HepG2 (cell line): ENCODE results near the gene MARCHF9. TPM values are rescaled to one million over a fixed set of nuclear protein-coding genes. Genes with fewer than 3 reads are reported as not detected.

Experiments used
- AHR ChIP-seq: IDR thresholded peaks from 2 replicates; pipeline ENCODE4 v1.6.1; 2018; ENCODE audit warnings: missing genetic modification reagents, missing compliant biosample characterization
- CREB1 ChIP-seq, 2 experiments: fragments of 450-650 bp in 1 of 2; IDR thresholded peaks; 2 replicates each; pipeline ENCODE4 v1.6.1; 2016 to 2017; ENCODE audit warnings: control low read depth in 1 of 2, mild to moderate bottlenecking in 1 of 2, missing compliant biosample characterization in 1 of 2, missing genetic modification characterization in 1 of 2
- FOXM1 ChIP-seq: sonication (generic); formaldehyde crosslinking; IDR thresholded peaks from 2 replicates; pipeline ENCODE4 v1.5.0; 2020; ENCODE audit warnings: missing genetic modification reagents
- GATA4 ChIP-seq: sonication (generic); IDR thresholded peaks from 2 replicates; pipeline ENCODE4 v1.6.1; 2016; ENCODE audit warnings: antibody characterized with exemption, low read depth, borderline replicate concordance
- MBNL3 ChIP-seq: fragments of 250-450 bp; sonication (Bioruptor Pico); conservative IDR thresholded peaks from 2 replicates; pipeline ENCODE4 v1.8.0; 2022; ENCODE audit warnings: mild to moderate bottlenecking, inconsistent platforms
- RAD51 ChIP-seq: fragments of 450-650 bp; IDR thresholded peaks from 2 replicates; pipeline ENCODE4 v1.6.1; 2016; ENCODE audit warnings: borderline replicate concordance
- SIN3A ChIP-seq: IDR thresholded peaks from 2 replicates; pipeline ENCODE4 v1.6.1; 2011; ENCODE audit warnings: low read depth, mild to moderate bottlenecking, control low read depth, low read length, borderline replicate concordance
- SIN3B ChIP-seq: fragments of 150-350 bp; IDR thresholded peaks from 2 replicates; pipeline ENCODE4 v1.6.1; 2014; ENCODE audit warnings: low read length
- STAT5B ChIP-seq: sonication (generic); formaldehyde crosslinking; IDR thresholded peaks from 2 replicates; pipeline ENCODE4 v1.4.0; 2020; ENCODE audit warnings: missing genetic modification reagents
- TCF7 ChIP-seq: sonication (generic); IDR thresholded peaks from 2 replicates; pipeline ENCODE4 v1.6.1; 2016; ENCODE audit warnings: antibody characterized with exemption, low read depth
- TCF7L2 ChIP-seq: IDR thresholded peaks from 2 replicates; pipeline ENCODE4 v1.6.1; 2011; ENCODE audit warnings: mild to moderate bottlenecking, low read depth, low read length, moderate library complexity
- THAP11 ChIP-seq: IDR thresholded peaks from 2 replicates; pipeline ENCODE4 v1.6.1; 2016; ENCODE audit warnings: missing biosample characterization, missing genetic modification reagents
- ZMYM4 ChIP-seq: sonication (generic); formaldehyde crosslinking; IDR thresholded peaks from 2 replicates; pipeline ENCODE4 v1.8.1; 2023; ENCODE audit warnings: mild to moderate bottlenecking, missing genetic modification reagents
- ZSCAN9 ChIP-seq: IDR thresholded peaks from 2 replicates; pipeline ENCODE4 v1.6.1; 2016; ENCODE audit warnings: borderline replicate concordance
- polyA plus RNA-seq, 8 experiments: library from polyadenylated mRNA; depleted of rRNA in 3 of 8; stranded (reverse) in 7 of 8; unstranded in 1 of 8; fragments of >200 nt; fragmentation: Illumina TruSeq in 4 of 8; extraction: Trizol in 4 of 8; gene quantifications; 2 replicates each; pipeline versions ENCODE4 v1.2.1 to v1.2.3, GENCODE V29; 2011 to 2016; ENCODE audit warnings: low read depth in 4 of 8, missing spikeins in 1 of 8, mixed read lengths in 1 of 8; ENCODE audit not compliant: insufficient read depth in 1 of 8
- total RNA-seq, 5 experiments: library from RNA; depleted of rRNA; stranded (reverse); fragments of >200 nt; fragmentation: Illumina TruSeq; extraction: Trizol; gene quantifications; 2 replicates each; pipeline ENCODE4 v1.2.3, GENCODE V29; 2016; ENCODE audit warnings: low read depth in 1 of 5
- TF ChIP-seq, protein P1 (sequence below): sonication (generic); formaldehyde crosslinking; IDR thresholded peaks from 2 replicates; pipeline ENCODE4 v1.4.0; 2020; ENCODE audit warnings: missing genetic modification reagents
- TF ChIP-seq, protein P2 (sequence below): sonication (generic); formaldehyde crosslinking; IDR thresholded peaks from 2 replicates; pipeline ENCODE4 v1.5.0; 2020; ENCODE audit warnings: mild to moderate bottlenecking, missing genetic modification reagents, moderate library complexity
- TF ChIP-seq, protein P3 (sequence below): sonication (generic); formaldehyde crosslinking; IDR thresholded peaks from 2 replicates; pipeline ENCODE4 v1.4.0; 2020; ENCODE audit warnings: missing genetic modification reagents, borderline replicate concordance
- TF ChIP-seq, protein P4 (sequence below): sonication (generic); formaldehyde crosslinking; IDR thresholded peaks from 2 replicates; pipeline ENCODE4 v1.8.0; 2023; ENCODE audit warnings: mild to moderate bottlenecking, missing genetic modification reagents
- TF ChIP-seq, protein P5 (sequence below): sonication (generic); formaldehyde crosslinking; IDR thresholded peaks from 2 replicates; pipeline ENCODE4 v1.4.0; 2020; ENCODE audit warnings: missing genetic modification reagents, borderline replicate concordance

The MARCHF9 gene
- total and polyA plus RNA-seq, 2 of the 13 experiments (the other 11 are each of a cell fraction or from before 2014, with no cell fraction given), result 5.7 to 9.6 TPM

DNA sequence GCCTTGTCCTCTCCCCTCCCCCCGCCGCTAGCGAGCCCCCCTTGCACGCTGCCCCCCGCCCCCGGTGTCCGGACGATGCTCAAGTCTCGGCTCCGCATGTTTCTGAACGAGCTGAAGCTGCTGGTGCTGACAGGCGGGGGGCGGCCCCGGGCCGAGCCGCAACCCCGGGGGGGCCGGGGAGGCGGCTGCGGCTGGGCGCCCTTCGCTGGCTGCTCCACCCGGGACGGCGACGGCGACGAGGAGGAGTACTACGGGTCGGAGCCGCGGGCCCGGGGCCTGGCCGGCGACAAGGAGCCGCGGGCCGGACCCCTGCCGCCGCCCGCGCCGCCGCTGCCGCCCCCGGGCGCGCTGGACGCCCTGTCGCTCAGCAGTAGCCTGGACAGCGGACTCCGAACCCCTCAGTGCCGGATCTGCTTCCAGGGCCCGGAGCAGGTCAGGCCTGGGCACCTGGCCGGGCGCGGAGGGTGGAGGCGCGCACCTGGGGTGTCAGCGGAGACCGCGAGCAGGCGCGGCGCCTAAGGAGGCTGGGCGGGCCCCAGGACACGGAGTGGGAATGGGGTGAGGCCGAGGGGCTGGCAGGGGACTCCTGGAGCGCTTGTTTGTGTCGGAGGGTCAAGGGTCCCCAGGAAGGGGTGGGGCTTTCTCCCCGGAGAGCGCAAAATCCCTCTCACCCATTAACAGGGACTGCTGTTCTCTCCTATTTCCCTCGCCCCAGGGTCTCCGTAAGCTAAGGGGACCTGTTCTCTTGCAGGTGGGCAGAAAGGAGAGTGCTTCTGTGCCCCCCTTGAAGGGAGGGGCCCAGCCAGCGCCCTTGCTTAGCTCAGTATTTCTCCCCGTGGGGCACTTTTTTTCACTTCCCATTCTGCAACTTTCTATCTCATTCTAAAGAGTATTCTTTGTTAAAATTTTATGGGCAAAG is 810 bp downstream of the MARCHF9 start (continued):
- TF ChIP-seq, protein P1, sequence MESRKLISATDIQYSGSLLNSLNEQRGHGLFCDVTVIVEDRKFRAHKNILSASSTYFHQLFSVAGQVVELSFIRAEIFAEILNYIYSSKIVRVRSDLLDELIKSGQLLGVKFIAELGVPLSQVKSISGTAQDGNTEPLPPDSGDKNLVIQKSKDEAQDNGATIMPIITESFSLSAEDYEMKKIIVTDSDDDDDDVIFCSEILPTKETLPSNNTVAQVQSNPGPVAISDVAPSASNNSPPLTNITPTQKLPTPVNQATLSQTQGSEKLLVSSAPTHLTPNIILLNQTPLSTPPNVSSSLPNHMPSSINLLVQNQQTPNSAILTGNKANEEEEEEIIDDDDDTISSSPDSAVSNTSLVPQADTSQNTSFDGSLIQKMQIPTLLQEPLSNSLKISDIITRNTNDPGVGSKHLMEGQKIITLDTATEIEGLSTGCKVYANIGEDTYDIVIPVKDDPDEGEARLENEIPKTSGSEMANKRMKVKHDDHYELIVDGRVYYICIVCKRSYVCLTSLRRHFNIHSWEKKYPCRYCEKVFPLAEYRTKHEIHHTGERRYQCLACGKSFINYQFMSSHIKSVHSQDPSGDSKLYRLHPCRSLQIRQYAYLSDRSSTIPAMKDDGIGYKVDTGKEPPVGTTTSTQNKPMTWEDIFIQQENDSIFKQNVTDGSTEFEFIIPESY (CRISPR knock-in tag), result no peak
- no peak for TF ChIP-seq CREB1 (IDR thresholded peaks at IDR 0.05)
- no peak for TF ChIP-seq CREB1 (CRISPR knock-in tag; IDR thresholded peaks at IDR 0.05)
- TF ChIP-seq, protein P2, sequence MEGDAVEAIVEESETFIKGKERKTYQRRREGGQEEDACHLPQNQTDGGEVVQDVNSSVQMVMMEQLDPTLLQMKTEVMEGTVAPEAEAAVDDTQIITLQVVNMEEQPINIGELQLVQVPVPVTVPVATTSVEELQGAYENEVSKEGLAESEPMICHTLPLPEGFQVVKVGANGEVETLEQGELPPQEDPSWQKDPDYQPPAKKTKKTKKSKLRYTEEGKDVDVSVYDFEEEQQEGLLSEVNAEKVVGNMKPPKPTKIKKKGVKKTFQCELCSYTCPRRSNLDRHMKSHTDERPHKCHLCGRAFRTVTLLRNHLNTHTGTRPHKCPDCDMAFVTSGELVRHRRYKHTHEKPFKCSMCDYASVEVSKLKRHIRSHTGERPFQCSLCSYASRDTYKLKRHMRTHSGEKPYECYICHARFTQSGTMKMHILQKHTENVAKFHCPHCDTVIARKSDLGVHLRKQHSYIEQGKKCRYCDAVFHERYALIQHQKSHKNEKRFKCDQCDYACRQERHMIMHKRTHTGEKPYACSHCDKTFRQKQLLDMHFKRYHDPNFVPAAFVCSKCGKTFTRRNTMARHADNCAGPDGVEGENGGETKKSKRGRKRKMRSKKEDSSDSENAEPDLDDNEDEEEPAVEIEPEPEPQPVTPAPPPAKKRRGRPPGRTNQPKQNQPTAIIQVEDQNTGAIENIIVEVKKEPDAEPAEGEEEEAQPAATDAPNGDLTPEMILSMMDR (CRISPR knock-in tag), result no peak; the same call in 1 of the 2 replicates
- peak; percentile 41; the same call in 1 of the 2 replicates for TF ChIP-seq AHR (CRISPR knock-in tag)
- peak; percentile 58; the same call in 1 of the 2 replicates for TF ChIP-seq ZSCAN9 (CRISPR knock-in tag)
- no peak for TF ChIP-seq RAD51
- TF ChIP-seq SIN3B, result no peak
- TF ChIP-seq, protein P3, sequence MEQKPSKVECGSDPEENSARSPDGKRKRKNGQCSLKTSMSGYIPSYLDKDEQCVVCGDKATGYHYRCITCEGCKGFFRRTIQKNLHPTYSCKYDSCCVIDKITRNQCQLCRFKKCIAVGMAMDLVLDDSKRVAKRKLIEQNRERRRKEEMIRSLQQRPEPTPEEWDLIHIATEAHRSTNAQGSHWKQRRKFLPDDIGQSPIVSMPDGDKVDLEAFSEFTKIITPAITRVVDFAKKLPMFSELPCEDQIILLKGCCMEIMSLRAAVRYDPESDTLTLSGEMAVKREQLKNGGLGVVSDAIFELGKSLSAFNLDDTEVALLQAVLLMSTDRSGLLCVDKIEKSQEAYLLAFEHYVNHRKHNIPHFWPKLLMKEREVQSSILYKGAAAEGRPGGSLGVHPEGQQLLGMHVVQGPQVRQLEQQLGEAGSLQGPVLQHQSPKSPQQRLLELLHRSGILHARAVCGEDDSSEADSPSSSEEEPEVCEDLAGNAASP (CRISPR knock-in tag), result no peak
- TF ChIP-seq MBNL3, result no peak
- TF ChIP-seq STAT5B, result no peak
- TF ChIP-seq THAP11, result no peak
- no peak for TF ChIP-seq TCF7
- TF ChIP-seq, protein P4, sequence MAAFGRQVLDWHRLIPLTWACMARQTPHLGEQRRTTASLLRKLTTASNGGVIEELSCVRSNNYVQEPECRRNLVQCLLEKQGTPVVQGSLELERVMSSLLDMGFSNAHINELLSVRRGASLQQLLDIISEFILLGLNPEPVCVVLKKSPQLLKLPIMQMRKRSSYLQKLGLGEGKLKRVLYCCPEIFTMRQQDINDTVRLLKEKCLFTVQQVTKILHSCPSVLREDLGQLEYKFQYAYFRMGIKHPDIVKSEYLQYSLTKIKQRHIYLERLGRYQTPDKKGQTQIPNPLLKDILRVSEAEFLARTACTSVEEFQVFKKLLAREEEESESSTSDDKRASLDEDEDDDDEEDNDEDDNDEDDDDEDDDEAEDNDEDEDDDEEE (CRISPR knock-in tag), result no peak
- no peak for TF ChIP-seq GATA4
- TF ChIP-seq TCF7L2, result no peak
- TF ChIP-seq ZMYM4 (CRISPR knock-in tag), result no peak
- TF ChIP-seq, protein P5, sequence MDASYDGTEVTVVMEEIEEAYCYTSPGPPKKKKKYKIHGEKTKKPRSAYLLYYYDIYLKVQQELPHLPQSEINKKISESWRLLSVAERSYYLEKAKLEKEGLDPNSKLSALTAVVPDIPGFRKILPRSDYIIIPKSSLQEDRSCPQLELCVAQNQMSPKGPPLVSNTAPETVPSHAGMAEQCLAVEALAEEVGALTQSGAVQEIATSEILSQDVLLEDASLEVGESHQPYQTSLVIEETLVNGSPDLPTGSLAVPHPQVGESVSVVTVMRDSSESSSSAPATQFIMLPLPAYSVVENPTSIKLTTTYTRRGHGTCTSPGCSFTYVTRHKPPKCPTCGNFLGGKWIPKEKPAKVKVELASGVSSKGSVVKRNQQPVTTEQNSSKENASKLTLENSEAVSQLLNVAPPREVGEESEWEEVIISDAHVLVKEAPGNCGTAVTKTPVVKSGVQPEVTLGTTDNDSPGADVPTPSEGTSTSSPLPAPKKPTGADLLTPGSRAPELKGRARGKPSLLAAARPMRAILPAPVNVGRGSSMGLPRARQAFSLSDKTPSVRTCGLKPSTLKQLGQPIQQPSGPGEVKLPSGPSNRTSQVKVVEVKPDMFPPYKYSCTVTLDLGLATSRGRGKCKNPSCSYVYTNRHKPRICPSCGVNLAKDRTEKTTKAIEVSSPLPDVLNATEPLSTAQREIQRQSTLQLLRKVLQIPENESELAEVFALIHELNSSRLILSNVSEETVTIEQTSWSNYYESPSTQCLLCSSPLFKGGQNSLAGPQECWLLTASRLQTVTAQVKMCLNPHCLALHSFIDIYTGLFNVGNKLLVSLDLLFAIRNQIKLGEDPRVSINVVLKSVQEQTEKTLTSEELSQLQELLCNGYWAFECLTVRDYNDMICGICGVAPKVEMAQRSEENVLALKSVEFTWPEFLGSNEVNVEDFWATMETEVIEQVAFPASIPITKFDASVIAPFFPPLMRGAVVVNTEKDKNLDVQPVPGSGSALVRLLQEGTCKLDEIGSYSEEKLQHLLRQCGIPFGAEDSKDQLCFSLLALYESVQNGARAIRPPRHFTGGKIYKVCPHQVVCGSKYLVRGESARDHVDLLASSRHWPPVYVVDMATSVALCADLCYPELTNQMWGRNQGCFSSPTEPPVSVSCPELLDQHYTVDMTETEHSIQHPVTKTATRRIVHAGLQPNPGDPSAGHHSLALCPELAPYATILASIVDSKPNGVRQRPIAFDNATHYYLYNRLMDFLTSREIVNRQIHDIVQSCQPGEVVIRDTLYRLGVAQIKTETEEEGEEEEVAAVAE (CRISPR knock-in tag), result no peak
- no peak for TF ChIP-seq FOXM1 (CRISPR knock-in tag)
- 0 out of 2 replicates have a peak, but pooled peaks have one; percentile 33 for TF ChIP-seq SIN3A
